Activated T-cell treated with anti-CD3 and anti-CD28 coated beads for 1 hour (primary cell): ENCODE data around the gene CDHR3.
"Not testable (repeated sequence)": the region's sequence is repeated elsewhere in the genome, so short reads cannot be mapped to it uniquely, and the experiment has no call there.

Experiments used
- DNase-seq: peaks from one replicate; pipeline ENCODE4 v3.0.0-alpha.2; 2020; ENCODE audit warnings: low read depth

The CDHR3 gene

GRCh38 chr7:105999256-105999655 lies 36.2 kb downstream of the CDHR3 start:
- no peak for DNase-seq

GRCh38 chr7:106001196-106001595 lies 38.1 kb downstream of the CDHR3 start:
- DNase-seq, result no peak

- no peak for DNase-seq
Observed at GRCh38 chr7:106001886-106002285, 38.8 kb downstream of the CDHR3 start.

- DNase-seq, result no peak
Observed at GRCh38 chr7:106003525-106004064, 40.5 kb downstream of the CDHR3 start.

- DNase-seq, result no peak
Observed at GRCh38 chr7:106006906-106007305, 43.8 kb downstream of the CDHR3 start.

- not testable (repeated sequence) for DNase-seq
Observed at GRCh38 chr7:106007796-106008195, 44.7 kb downstream of the CDHR3 start.

- DNase-seq, result peak; percentile 65
Observed at GRCh38 chr7:106009503-106010226, 46.6 kb downstream of the CDHR3 start.

GRCh38 chr7:106010331-106010730 lies 47.3 kb downstream of the CDHR3 start:
- DNase-seq, result no peak

GRCh38 chr7:106010866-106011265 lies 47.8 kb downstream of the CDHR3 start:
- no peak for DNase-seq

GRCh38 chr7:106012184-106012583 lies 49.1 kb downstream of the CDHR3 start:
- no peak for DNase-seq

- DNase-seq, result no peak
Observed at GRCh38 chr7:106012935-106013439, 49.9 kb downstream of the CDHR3 start.

GRCh38 chr7:106015381-106016218 lies 52.5 kb downstream of the CDHR3 start:
- no peak for DNase-seq

GRCh38 chr7:106016331-106016730 lies 53.3 kb downstream of the CDHR3 start:
- DNase-seq, result no peak

GRCh38 chr7:106017657-106018056 lies 54.6 kb downstream of the CDHR3 start:
- no peak for DNase-seq

- no peak for DNase-seq
Observed at GRCh38 chr7:106018566-106019469, 55.8 kb downstream of the CDHR3 start.

- DNase-seq, result no peak
Observed at GRCh38 chr7:106019470-106019820, 56.4 kb downstream of the CDHR3 start.

GRCh38 chr7:106021151-106022067 lies 58.3 kb downstream of the CDHR3 start:
- DNase-seq, result no peak

- DNase-seq, result peak; percentile 57
Observed at GRCh38 chr7:106022193-106022821, 59.2 kb downstream of the CDHR3 start.

GRCh38 chr7:106023369-106024322 lies 60.6 kb downstream of the CDHR3 start:
- no peak for DNase-seq
